Brain pericyte (primary cell): ENCODE data around the gene CCDC57.

Experiments used
- DNase-seq: peaks from one replicate; pipeline ENCODE4 v3.0.0-alpha.2; 2012; ENCODE audit warnings: low read depth, low spot score

Gene CCDC57

GRCh38 chr17:82062984-82063368 lies 149.7 kb downstream of the CCDC57 start:
- DNase-seq, result no peak

DNA sequence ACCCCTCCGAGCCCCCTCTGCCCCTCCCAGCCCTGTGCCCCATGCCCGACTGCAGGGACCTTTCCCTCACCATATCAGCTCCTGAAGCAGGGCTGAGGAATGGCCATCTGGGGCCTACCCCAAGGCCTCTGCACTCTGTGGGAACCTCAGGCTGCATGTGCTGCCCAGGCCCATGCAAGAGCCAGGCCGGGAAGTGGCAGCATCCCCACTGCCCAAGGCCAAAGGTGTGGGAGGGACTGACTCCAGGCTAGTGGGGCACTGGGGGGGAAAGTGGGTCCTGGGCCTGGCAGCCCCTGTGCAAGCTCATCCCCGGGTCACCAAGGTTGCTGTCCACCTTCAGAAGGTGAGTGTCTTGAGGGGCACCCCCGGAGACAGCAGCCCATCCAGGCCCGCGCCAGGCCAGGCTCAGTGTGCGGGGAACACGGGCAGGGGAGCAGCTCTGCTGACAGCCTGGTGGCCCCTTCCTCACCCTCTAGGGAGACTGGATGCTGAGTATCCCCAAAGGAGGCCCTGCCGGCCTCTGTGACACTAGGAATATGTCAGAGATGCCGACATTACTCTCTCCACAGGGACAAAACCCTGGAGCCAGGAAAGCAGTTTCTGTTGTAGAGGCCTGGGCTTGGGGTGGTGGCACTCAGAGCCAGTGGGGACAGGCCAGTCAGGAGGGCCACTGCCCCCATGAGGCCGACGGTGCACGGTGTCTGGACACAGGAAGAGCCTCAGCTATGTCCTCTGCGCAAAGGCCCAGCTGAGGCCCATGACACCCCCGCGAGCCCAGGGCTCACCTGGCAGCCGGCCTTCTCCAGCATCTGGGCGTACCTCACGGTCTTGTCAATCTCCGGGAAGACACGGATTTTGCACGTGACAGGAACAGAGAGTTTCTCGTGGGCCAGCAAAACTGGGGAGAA lies 150.3 kb downstream of the CCDC57 start:
- DNase-seq, result no peak

DNA sequence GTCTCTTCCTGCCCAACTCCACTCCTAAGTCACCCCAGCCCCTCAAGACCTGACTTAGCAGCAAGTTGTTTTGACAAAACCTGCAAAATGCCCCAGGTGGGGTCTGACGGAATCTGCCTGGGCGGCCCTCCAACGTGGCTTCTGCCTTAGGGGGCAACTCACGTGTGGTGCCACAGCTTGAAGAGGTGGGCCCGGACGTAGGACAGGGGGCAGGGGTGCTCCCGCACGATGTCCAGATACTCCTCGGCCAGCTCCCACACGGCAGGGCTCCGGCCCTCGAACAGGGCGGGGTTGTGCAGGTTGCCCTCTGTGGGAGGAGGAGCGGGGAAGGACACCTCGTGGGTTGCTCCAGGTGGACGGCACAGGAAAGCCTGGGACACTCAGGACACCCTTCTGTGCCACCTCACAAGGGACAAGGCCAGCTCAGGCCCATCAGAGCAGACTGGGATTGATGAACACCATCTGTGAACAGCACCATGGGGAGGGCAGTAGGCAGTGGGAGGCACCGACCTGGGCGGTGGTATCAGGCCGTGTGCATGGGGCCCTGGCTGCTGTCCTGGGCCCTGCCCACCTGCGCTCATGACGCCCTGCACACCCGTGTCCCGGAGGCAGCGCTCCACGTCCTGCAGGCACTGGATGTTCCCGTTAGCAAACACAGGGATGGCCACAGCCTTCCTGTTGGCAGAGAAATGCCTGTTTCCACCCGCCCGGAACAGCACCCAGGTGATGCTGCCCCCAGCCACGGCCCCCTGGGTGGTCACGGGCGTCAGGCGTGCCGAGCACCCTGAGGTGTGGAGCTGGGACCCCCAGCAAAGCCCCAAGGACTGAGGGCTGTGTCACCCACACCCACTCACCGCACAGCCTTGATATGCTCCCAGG lies 151.4 kb downstream of the CCDC57 start:
- DNase-seq, result no peak

GRCh38 chr17:82060614-82061013 lies 152.0 kb downstream of the CCDC57 start:
- DNase-seq, result no peak

DNA sequence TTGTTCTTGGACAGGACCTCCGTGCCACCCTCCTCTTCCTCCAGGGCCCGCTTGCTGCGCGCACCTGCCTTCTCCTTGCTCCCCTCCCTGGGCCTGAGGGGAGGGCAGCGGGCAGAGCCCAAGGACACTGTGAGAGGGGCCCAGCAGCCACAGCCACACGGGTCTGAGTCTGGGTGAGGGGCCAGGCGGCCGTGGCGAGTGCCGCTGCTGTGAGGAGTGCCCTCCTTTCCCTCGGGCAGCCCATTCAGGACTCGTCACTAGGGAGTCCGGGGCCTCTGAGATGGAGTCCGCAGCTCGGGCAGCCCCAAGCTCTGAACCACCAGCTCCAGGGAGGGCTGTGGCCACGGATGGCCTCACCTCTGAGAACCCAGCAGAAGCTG lies 152.7 kb downstream of the CCDC57 start:
- no peak for DNase-seq

DNA sequence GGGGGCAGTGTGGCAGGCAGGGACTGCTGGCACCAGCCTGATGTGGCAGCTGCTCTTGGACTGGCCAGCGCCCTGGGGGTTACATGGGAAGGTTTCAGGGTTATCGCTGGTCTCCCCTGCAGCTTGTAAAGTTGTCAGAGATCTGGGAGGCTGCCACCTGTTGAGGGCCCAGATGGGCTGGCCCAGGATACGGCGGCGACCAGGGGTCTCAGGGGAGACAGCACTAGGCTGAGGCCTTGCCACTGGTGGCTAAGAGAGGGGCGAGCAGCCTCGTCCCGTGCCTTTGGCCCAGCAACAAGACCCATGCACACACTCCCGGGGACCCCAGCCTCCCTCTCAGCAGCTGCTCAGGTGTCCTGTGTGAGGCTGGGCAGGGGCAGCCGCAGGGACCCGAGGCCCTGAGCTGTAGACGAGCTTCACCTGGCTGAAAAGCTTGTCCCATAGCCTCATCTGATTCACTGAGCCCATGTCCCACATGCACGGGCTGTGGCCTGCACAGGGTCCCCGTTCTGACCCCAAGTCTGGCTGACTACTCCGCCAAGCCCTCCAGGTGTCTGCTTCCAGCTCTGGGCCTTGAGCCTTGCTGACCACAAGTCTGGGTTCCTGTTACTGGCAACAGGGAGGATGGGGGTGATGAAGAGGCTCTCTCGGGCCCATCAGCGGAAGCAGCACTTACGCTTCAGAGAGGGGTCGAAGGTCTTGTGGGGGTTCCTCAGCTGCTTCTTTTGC lies 153.2 kb downstream of the CCDC57 start:
- no peak for DNase-seq

GRCh38 chr17:82058855-82059249 lies 153.8 kb downstream of the CCDC57 start:
- DNase-seq, result no peak

- no peak for DNase-seq
Measured at GRCh38 chr17:82058230-82058854, 154.3 kb downstream of the CCDC57 start.

DNA sequence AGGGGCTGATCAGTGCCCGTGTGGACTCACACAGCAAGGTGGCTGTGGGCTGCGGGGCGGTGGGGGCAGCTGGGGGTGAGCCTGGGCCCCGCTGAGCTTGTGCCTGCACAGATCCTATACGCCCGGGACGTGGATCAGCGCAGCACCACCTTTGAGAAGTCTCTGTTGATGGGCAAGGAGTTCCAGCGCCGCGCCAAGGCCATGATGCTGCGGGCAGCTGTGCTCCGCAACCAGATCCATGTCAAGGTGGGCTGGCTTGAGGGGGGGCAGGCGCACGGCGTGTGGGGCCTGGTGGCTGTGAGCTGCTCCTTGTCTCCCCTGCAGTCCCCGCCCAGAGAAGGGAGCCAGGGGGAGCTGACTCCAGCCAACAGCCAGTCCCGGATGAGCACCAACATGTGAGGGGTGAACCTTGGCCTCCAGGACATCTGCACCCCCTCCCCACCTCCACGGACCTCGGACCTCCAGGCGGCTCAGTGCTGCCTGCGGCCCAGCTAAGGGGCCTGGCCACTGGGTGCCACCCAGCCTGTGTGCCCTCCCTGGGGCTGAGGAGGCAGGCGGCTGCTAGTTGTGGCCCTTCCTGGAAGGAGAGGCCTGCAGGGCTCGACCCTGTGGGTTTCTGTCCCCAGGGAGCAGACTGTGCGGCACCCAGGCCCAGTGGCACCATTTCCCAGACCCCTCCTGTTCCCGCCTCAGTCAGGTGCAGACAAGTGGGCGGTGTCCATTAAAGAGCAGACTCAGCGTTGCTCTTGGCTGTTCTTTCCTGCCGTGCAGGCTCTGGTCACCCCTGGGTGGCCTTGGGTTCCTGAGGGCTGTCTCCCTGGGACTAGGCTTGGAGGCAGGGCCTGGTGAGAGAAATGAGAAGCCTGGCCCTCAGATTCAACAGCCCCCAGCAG lies 155.7 kb downstream of the CCDC57 start:
- no peak for DNase-seq

- DNase-seq, result no peak
Measured at GRCh38 chr17:82055965-82056728, 156.5 kb downstream of the CCDC57 start.

DNA sequence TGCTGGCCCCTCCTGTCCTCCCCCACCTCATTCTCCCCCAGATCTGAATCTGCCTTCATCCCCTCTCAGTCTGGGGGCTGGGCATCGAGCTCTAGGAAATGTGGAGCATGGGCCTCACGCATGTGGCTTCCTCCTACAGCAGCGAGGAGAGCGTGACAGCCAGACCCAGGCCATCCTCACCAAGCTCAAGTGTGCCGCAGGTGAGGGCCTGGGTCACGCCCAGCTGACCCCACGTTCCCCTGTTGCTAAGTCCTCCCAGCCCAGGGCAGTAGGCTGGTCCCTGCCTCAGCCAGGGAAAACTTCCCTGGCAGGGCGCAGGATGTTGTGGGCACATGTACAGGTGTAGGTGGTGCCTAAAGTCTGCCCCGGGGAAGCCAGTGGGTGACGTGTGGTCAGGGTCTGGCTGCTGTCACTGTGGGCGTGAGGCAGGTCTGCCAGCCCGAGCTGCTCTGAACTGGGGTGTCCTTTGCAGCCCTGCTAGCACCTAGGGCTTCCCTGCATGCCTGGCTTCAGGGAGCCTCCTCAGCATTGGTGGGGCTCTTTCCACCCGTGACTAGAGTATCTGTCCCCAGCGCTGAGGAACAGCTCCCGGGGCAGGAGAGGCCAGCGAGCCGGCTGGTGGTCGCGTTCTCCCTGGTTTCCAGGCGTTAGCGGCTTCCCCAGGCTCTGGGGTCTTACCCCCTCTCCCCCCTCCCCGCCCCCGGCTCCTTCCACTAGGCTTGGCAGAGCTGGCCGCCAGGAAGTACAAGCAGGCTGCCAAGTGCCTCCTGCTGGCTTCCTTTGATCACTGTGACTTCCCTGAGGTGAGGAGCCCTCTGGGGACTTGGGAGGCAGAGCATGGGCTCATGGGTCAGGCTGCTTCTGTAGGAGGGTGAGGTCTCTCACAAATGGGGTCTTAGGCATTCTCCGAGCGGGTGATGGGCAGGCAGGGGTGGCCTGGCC lies 157.3 kb downstream of the CCDC57 start:
- no peak for DNase-seq

DNA sequence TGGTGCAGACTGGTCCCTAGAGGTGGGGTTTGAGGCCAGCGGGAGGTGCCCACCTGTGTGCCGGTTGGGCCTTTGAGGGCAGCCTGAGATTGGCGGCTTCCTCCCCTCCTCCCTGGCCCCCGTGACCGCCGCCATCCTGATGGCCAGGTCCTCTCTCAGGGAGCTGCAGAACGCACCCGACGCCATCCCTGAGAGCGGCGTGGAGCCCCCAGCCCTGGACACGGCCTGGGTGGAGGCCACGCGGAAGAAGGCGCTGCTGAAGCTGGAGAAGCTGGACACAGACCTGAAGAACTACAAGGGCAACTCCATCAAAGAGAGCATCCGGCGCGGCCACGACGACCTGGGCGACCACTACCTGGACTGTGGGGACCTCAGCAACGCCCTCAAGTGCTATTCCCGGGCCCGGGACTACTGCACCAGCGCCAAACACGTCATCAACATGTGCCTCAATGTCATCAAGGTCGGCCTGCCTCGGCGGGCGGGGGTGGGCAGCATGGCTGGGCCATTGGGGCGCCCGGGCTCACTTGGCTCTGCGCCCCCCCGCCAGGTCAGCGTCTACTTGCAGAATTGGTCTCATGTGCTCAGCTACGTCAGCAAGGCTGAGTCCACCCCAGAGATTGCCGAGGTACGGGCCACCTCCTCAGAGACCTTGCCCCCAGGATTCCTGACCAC lies 158.2 kb downstream of the CCDC57 start:
- DNase-seq, result no peak

- DNase-seq, result no peak
Measured at GRCh38 chr17:82053556-82054263, 158.9 kb downstream of the CCDC57 start.

GRCh38 chr17:82053130-82053529 lies 159.5 kb downstream of the CCDC57 start:
- DNase-seq, result no peak

GRCh38 chr17:82052638-82053059 lies 160.0 kb downstream of the CCDC57 start:
- DNase-seq, result no peak

DNA sequence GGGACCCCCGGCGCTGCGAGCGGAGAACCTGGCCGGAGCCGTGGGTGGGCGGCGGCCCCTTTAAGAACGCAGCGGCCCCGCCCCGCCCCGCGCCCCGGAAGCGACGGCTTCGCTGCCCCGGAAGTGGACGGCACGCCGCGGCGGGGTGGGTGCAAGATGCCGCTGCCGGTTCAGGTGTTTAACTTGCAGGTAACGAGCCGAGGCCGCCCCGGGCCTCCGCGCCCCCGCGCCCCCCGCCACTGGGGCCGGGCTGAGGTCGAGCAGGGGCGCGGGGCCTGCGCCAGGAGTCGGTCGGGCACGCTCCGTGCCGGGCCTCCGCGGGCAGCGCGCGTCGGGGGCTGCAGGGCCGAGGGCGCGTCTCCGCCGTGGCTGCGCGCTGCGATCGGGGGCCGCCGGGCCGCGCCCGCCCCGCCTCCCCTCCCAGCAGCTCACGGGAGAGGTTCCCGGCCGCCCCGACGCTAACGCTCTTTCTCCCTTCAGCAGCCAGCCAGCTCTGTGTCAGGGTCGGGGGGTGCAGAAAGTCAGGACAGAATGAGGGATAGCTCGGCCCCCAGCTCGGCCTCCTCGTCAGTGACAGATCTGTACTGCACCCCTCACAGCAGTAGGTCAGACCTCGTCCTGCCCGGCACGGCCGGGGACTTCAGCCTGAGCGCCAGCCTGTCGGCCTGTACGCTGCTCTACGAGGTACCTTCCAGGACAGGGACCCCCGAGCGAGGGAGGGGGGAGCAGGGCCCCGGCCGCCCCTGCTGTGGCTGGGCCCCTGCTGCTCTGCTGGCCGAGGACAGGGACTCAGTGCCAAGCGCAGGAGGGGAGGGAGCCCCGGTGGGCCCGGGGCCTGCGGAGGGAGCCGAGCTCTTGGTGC lies 160.6 kb downstream of the CCDC57 start, which contains the start of the genes GPS1 and RFNG:
Gene GPS1, plus strand, starts transcription at position 123 of the 862 bp plus-strand sequence. Its CDS starts 34 bp downstream, at position 157.
Gene RFNG, minus strand, starts transcription at position 36 of the 862 bp plus-strand sequence. CDS start 45 bp downstream, outside the sequence.
- no peak for DNase-seq
